IMR-90 (cell line): ENCODE results near the gene GGNBP2. TPM values are rescaled to one million over a fixed set of nuclear protein-coding genes. Genes with fewer than 3 reads are reported as not detected.

Experiments
- ATAC-seq: fragments of 200-7000 bp; cut with Tn5 transposase; 2 replicates; pipeline ENCODE4 v1.9.1; 2020; ENCODE audit warnings: low read depth, mild to moderate bottlenecking, moderate library complexity
- BruUV-seq: library from RNA; stranded (reverse); fragments of 400-500 nt; replicated peaks from 2 replicates; lab custom pipeline; 2021; lab: Mats Ljungman, UMichigan
- CTCF ChIA-PET: fragments of 300-600 bp; formaldehyde crosslinking; extraction: SDS; loops from one replicate; lab custom pipeline; 2021; ENCODE audit warnings: antibody characterized with exemption; lab: Yijun Ruan, JAX
- POLR2A ChIA-PET: fragments of 300-600 bp; sonication (Branson Sonifier 250); formaldehyde crosslinking; loops from one replicate; lab custom pipeline; 2022; ENCODE audit warnings: antibody characterized with exemption; ENCODE audit not compliant: unreplicated experiment; lab: Charles Lee
- DNase-seq: peaks from one replicate; pipeline ENCODE4 v3.0.0; 2013
- H2AFZ ChIP-seq: replicated peaks from 2 replicates; pipeline ENCODE3; 2013; ENCODE audit warnings: low read length, mild to moderate bottlenecking; ENCODE audit not compliant: poor library complexity
- H2AK5ac ChIP-seq: 2 replicates; pipeline ENCODE4 v1.6.1; 2013; ENCODE audit warnings: low read depth, low read length, inconsistent platforms
- H2AK9ac ChIP-seq: replicated peaks from 2 replicates; pipeline ENCODE3; 2013; ENCODE audit warnings: mild to moderate bottlenecking, low read depth, low read length, moderate library complexity; ENCODE audit not compliant: poor library complexity
- H2BK120ac ChIP-seq: 2 replicates; pipeline ENCODE4 v1.6.1; 2013; ENCODE audit warnings: low read depth, low read length, inconsistent platforms
- H2BK15ac ChIP-seq: 3 replicates; pipeline ENCODE4 v1.6.1; 2013; ENCODE audit warnings: low read depth, low read length, inconsistent platforms
- H2BK20ac ChIP-seq: 2 replicates; pipeline ENCODE4 v1.6.1; 2013; ENCODE audit warnings: low read depth, mild to moderate bottlenecking, inconsistent platforms, low read length, moderate library complexity
- H2BK5ac ChIP-seq: 2 replicates; pipeline ENCODE4 v1.6.1; 2013; ENCODE audit warnings: mild to moderate bottlenecking, low read depth, low read length, inconsistent platforms; ENCODE audit not compliant: poor library complexity, severe bottlenecking
- H3K14ac ChIP-seq: replicated peaks from 2 replicates; pipeline ENCODE4 v1.6.1; 2013; ENCODE audit warnings: low read depth, low read length, inconsistent platforms
- H3K18ac ChIP-seq: 2 replicates; pipeline ENCODE4 v1.6.1; 2013; ENCODE audit warnings: low read depth, low read length, control low read depth
- H3K23ac ChIP-seq: 2 replicates; pipeline ENCODE4 v1.6.1; 2013; ENCODE audit warnings: low read depth, low read length, inconsistent platforms
- H3K27ac ChIP-seq: 2 replicates; pipeline ENCODE4 v1.5.1; 2013; ENCODE audit warnings: mild to moderate bottlenecking, control low read depth, low read length; ENCODE audit not compliant: insufficient read depth
- H3K27me3 ChIP-seq: 2 replicates; pipeline ENCODE4 v1.6.1; 2013; ENCODE audit warnings: low read length; ENCODE audit not compliant: control insufficient read depth, insufficient read depth
- H3K36me3 ChIP-seq: 2 replicates; pipeline ENCODE4 v1.6.1; 2013; ENCODE audit warnings: low read length, mixed read lengths; ENCODE audit not compliant: control insufficient read depth, insufficient read depth
- H3K4ac ChIP-seq: 2 replicates; pipeline ENCODE4 v1.6.1; 2013; ENCODE audit warnings: low read depth, low read length, inconsistent platforms
- H3K4me1 ChIP-seq: 2 replicates; pipeline ENCODE4 v1.6.1; 2013; ENCODE audit warnings: low read length, mixed read lengths; ENCODE audit not compliant: control insufficient read depth, insufficient read depth
- H3K4me2 ChIP-seq: 2 replicates; pipeline ENCODE4 v1.6.1; 2013; ENCODE audit warnings: low read depth, mild to moderate bottlenecking, control low read depth, low read length, moderate library complexity
- H3K4me3 ChIP-seq: 2 replicates; pipeline ENCODE4 v1.5.1; 2013; ENCODE audit warnings: low read depth, mild to moderate bottlenecking, control low read depth, low read length, moderate library complexity; ENCODE audit not compliant: insufficient read depth
- H3K56ac ChIP-seq: 2 replicates; pipeline ENCODE4 v1.6.1; 2013; ENCODE audit warnings: low read length, inconsistent platforms; ENCODE audit not compliant: insufficient read depth; ENCODE audit errors: extremely low read depth
- H3K79me1 ChIP-seq, 2 experiments: 2 replicates each; pipeline ENCODE4 v1.6.1; 2013; ENCODE audit warnings: low read length in 2 of 2, inconsistent platforms in 1 of 2, low read depth in 1 of 2
- H3K9ac ChIP-seq: 2 replicates; pipeline ENCODE4 v1.6.1; 2013; ENCODE audit warnings: low read depth, low read length, control low read depth
- H3K9me1 ChIP-seq: 2 replicates; pipeline ENCODE4 v1.6.1; 2013; ENCODE audit warnings: low read length, inconsistent platforms; ENCODE audit not compliant: insufficient read depth
- H3K9me3 ChIP-seq: 2 replicates; pipeline ENCODE4 v1.6.1; 2013; ENCODE audit warnings: low read length; ENCODE audit not compliant: control insufficient read depth, insufficient read depth
- H4K20me1 ChIP-seq: 2 replicates; pipeline ENCODE4 v1.6.1; 2013; ENCODE audit warnings: low read length, inconsistent platforms; ENCODE audit not compliant: insufficient read depth
- H4K5ac ChIP-seq: 2 replicates; pipeline ENCODE4 v1.6.1; 2013; ENCODE audit warnings: mild to moderate bottlenecking, low read depth, low read length, control low read depth
- H4K8ac ChIP-seq, 2 experiments: 2 replicates each; pipeline ENCODE4 v1.6.1; 2013; ENCODE audit warnings: low read depth in 2 of 2, low read length in 2 of 2, control low read depth in 1 of 2, inconsistent platforms in 1 of 2
- H4K91ac ChIP-seq: 2 replicates; pipeline ENCODE4 v1.6.1; 2013; ENCODE audit warnings: low read depth, low read length, inconsistent platforms; ENCODE audit not compliant: insufficient read depth
- BHLHE40 ChIP-seq: fragments of 150-350 bp; IDR thresholded peaks from 2 replicates; pipeline ENCODE4 v1.6.1; 2016; ENCODE audit warnings: mild to moderate bottlenecking, low read depth, low read length
- CEBPB ChIP-seq: IDR thresholded peaks from 2 replicates; pipeline ENCODE4 v1.6.1; 2012; ENCODE audit warnings: low read depth, low read length, improper control_type of control experiment
- CHD1 ChIP-seq: IDR thresholded peaks from 2 replicates; pipeline ENCODE4 v1.6.1; 2012; ENCODE audit warnings: low read depth, low read length, improper control_type of control experiment
- FOS ChIP-seq: fragments of 150-350 bp; IDR thresholded peaks from 2 replicates; pipeline ENCODE4 v1.6.1; 2016; ENCODE audit warnings: low read depth, low read length
- MAFK ChIP-seq: IDR thresholded peaks from 2 replicates; pipeline ENCODE4 v1.6.1; 2012; ENCODE audit warnings: low read depth, low read length, improper control_type of control experiment
- MAZ ChIP-seq: IDR thresholded peaks from 2 replicates; pipeline ENCODE4 v1.6.1; 2012; ENCODE audit warnings: low read depth, mild to moderate bottlenecking, low read length, improper control_type of control experiment, moderate library complexity, borderline replicate concordance
- MXI1 ChIP-seq: IDR thresholded peaks from 2 replicates; pipeline ENCODE4 v1.6.1; 2012; ENCODE audit warnings: low read depth, mild to moderate bottlenecking, low read length, moderate library complexity, borderline replicate concordance
- NFE2L2 ChIP-seq: fragments of 150-350 bp; IDR thresholded peaks from 2 replicates; pipeline ENCODE4 v1.6.1; 2016; ENCODE audit warnings: low read depth, mild to moderate bottlenecking, low read length
- RAD21 ChIP-seq: IDR thresholded peaks from 2 replicates; pipeline ENCODE4 v1.6.1; 2012; ENCODE audit warnings: low read length, improper control_type of control experiment
- RCOR1 ChIP-seq: IDR thresholded peaks from 2 replicates; pipeline ENCODE4 v1.6.1; 2012; ENCODE audit warnings: mild to moderate bottlenecking, low read length, improper control_type of control experiment; ENCODE audit not compliant: insufficient replicate concordance
- RFX5 ChIP-seq: IDR thresholded peaks from 2 replicates; pipeline ENCODE4 v1.8.0; 2012; ENCODE audit warnings: low read depth, mild to moderate bottlenecking, low read length, moderate library complexity
- SMC3 ChIP-seq: fragments of 150-350 bp; IDR thresholded peaks from 2 replicates; pipeline ENCODE4 v1.6.1; 2016; ENCODE audit warnings: low read depth, mild to moderate bottlenecking, antibody characterized with exemption, low read length, moderate library complexity
- WGBS, 2 experiments: methylation state at CpG; one replicate each; pipeline versions ENCODE4 v1.1.5 to v1.1.7; 2013; ENCODE audit warnings: missing lambda C conversion rate in 2 of 2; ENCODE audit not compliant: insufficient read length in 1 of 2; ENCODE audit errors: extremely low coverage in 2 of 2; 5-methylcytosine and 5-hydroxymethylcytosine counted together
- dilution Hi-C: fragments of 300-500 bp; cut with HindIII; formaldehyde crosslinking; loops from one replicate; pipeline ENCODE4 v1.14.3; 2018; ENCODE audit warnings: low sequenced_read_pairs; ENCODE audit not compliant: unreplicated experiment
- in situ Hi-C: fragments of 300-500 bp; cut with MboI; formaldehyde crosslinking; loops from 3 replicates; pipeline ENCODE4 v1.14.3; 2019; ENCODE audit warnings: low sequenced_read_pairs, inconsistent platforms, mixed read lengths
- intact Hi-C: fragments of 100-400 bp; cut with micrococcal nuclease; formaldehyde crosslinking; loops from 2 replicates; pipeline ENCODE4 v1.10.0; 2022
- polyA plus RNA-seq, 3 experiments: library from polyadenylated mRNA; depleted of rRNA; stranded (reverse); fragments of >200 nt; gene quantifications; 2 replicates each; pipeline ENCODE4 v1.2.3, GENCODE V29; 2012; ENCODE audit warnings: low replicate concordance in 1 of 3
- total RNA-seq: library from RNA; depleted of rRNA; stranded (reverse); fragments of >200 nt; gene quantifications from 2 replicates; pipeline ENCODE4 v1.2.3, GENCODE V29; 2012
- TF ChIP-seq, protein P1 (sequence below): conservative IDR thresholded peaks from 2 replicates; pipeline ENCODE4 v1.5.1; 2012; ENCODE audit warnings: mild to moderate bottlenecking, low read depth, low read length, improper control_type of control experiment
- TF ChIP-seq, protein P2 (sequence below): fragments of 150-350 bp; IDR thresholded peaks from 2 replicates; pipeline ENCODE4 v1.6.1; 2017; ENCODE audit warnings: mild to moderate bottlenecking, antibody characterized with exemption, low read length, low read depth
- TF ChIP-seq, protein P3 (sequence below): fragments of 150-350 bp; IDR thresholded peaks from 2 replicates; pipeline ENCODE4 v1.6.1; 2016; ENCODE audit warnings: low read depth, mild to moderate bottlenecking, low read length, moderate library complexity, borderline replicate concordance

The GGNBP2 gene
- total and polyA plus RNA-seq, 2 of the 4 experiments (the other 2 are of a cell fraction), result 40.7 to 56.2 TPM

DNA sequence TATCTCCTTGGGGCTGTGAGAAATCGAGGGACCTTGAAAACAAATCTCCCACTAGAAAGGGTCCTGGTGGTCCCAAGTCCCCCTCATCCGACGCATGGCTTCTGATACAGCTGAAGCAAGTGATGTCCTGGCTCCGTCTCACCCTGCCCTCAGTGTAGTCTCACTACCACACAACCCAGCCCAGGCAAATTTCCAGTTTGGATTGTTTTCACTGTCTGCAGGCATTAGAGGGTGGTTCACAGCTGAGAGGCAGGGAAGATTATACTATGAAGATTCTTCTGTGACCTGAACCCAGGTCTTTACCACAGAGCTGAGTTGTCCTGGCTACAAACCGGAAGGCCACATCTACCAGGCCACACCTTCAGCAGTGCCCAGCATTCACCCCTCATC lies 40.6 kb upstream of the GGNBP2 start:
- Histone ChIP-seq H3K27ac (no peak overlapping the region), H3K9me1 (no peaks in the 10 kb centered on the region), H2BK20ac (no peak overlapping the region), H3K4me3 (no peak overlapping the region), H3K4ac (no peak overlapping the region), H3K79me1 (no peaks in the 10 kb centered on the region), H3K27me3 (no peaks in the 10 kb centered on the region), H3K36me3 (peaks cover 51% of the 10 kb centered on the region), H2BK15ac (no peak overlapping the region), H3K14ac (no peak overlapping the region), H3K4me2 (no peak overlapping the region), H2BK5ac (no peak overlapping the region), H2AK5ac (no peak overlapping the region), H3K23ac (no peak overlapping the region), H4K20me1 (no peaks in the 10 kb centered on the region), H4K8ac (no peak overlapping the region), H3K18ac (no peak overlapping the region), H2AK9ac (no peak overlapping the region), H2BK120ac (no peak overlapping the region), H4K5ac (no peak overlapping the region), H3K4me1 (no peaks in the 10 kb centered on the region), H3K56ac (no peak overlapping the region), H2AFZ (no peak overlapping the region), H3K9ac (no peak overlapping the region), H3K9me3 (no peaks in the 10 kb centered on the region), H4K91ac (no peak overlapping the region)
- ChIA-PET POLR2A (no interaction called here), CTCF (interaction anchor here (0.7 kb wide), 1 partner anchor 26 kb away, joined by 7 read pairs; no protein-coding TSS in a partner anchor)
- in situ Hi-C loops (no loop called here), intact Hi-C loops (no loop called here), dilution Hi-C loops (no loop called here)
- no CpG with 5 or more reads among the region's 5 CpGs for WGBS, 2 experiments
- BruUV-seq, result no TSS peak
- DNase-seq (no peak), ATAC-seq (no peak)
- TF ChIP-seq CHD1 (no peak), FOS (no peak), MXI1 (no peak), MAFK (no peak), RCOR1 (no peak), MAZ (no peak), RAD21 (no peak), RFX5 (no peak), SMC3 (no peak), BHLHE40 (no peak), CEBPB (no peak), NFE2L2 (no peak)
- TF ChIP-seq, protein P1, sequence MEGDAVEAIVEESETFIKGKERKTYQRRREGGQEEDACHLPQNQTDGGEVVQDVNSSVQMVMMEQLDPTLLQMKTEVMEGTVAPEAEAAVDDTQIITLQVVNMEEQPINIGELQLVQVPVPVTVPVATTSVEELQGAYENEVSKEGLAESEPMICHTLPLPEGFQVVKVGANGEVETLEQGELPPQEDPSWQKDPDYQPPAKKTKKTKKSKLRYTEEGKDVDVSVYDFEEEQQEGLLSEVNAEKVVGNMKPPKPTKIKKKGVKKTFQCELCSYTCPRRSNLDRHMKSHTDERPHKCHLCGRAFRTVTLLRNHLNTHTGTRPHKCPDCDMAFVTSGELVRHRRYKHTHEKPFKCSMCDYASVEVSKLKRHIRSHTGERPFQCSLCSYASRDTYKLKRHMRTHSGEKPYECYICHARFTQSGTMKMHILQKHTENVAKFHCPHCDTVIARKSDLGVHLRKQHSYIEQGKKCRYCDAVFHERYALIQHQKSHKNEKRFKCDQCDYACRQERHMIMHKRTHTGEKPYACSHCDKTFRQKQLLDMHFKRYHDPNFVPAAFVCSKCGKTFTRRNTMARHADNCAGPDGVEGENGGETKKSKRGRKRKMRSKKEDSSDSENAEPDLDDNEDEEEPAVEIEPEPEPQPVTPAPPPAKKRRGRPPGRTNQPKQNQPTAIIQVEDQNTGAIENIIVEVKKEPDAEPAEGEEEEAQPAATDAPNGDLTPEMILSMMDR, result no peak
- TF ChIP-seq, protein P2, sequence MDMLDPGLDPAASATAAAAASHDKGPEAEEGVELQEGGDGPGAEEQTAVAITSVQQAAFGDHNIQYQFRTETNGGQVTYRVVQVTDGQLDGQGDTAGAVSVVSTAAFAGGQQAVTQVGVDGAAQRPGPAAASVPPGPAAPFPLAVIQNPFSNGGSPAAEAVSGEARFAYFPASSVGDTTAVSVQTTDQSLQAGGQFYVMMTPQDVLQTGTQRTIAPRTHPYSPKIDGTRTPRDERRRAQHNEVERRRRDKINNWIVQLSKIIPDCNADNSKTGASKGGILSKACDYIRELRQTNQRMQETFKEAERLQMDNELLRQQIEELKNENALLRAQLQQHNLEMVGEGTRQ, result no peak
- TF ChIP-seq, protein P3, sequence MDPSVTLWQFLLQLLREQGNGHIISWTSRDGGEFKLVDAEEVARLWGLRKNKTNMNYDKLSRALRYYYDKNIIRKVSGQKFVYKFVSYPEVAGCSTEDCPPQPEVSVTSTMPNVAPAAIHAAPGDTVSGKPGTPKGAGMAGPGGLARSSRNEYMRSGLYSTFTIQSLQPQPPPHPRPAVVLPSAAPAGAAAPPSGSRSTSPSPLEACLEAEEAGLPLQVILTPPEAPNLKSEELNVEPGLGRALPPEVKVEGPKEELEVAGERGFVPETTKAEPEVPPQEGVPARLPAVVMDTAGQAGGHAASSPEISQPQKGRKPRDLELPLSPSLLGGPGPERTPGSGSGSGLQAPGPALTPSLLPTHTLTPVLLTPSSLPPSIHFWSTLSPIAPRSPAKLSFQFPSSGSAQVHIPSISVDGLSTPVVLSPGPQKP, result no peak
